IMR-90 (cell line): ENCODE measurements around the gene UST. TPM values are rescaled to one million over a fixed set of nuclear protein-coding genes. Genes with fewer than 3 reads are reported as not detected.

Experiments used
- ATAC-seq: fragments of 200-7000 bp; cut with Tn5 transposase; 2 replicates; pipeline ENCODE4 v1.9.1; 2020; ENCODE audit warnings: low read depth, mild to moderate bottlenecking, moderate library complexity
- BruUV-seq: library from RNA; stranded (reverse); fragments of 400-500 nt; replicated peaks from 2 replicates; lab custom pipeline; 2021; lab: Mats Ljungman, UMichigan
- CTCF ChIA-PET: fragments of 300-600 bp; formaldehyde crosslinking; extraction: SDS; loops from one replicate; lab custom pipeline; 2021; ENCODE audit warnings: antibody characterized with exemption; lab: Yijun Ruan, JAX
- POLR2A ChIA-PET: fragments of 300-600 bp; sonication (Branson Sonifier 250); formaldehyde crosslinking; loops from one replicate; lab custom pipeline; 2022; ENCODE audit warnings: antibody characterized with exemption; ENCODE audit not compliant: unreplicated experiment; lab: Charles Lee
- DNase-seq: peaks from one replicate; pipeline ENCODE4 v3.0.0; 2013
- H2AFZ ChIP-seq: replicated peaks from 2 replicates; pipeline ENCODE3; 2013; ENCODE audit warnings: low read length, mild to moderate bottlenecking; ENCODE audit not compliant: poor library complexity
- H2AK5ac ChIP-seq: 2 replicates; pipeline ENCODE4 v1.6.1; 2013; ENCODE audit warnings: low read depth, low read length, inconsistent platforms
- H2AK9ac ChIP-seq: replicated peaks from 2 replicates; pipeline ENCODE3; 2013; ENCODE audit warnings: mild to moderate bottlenecking, low read depth, low read length, moderate library complexity; ENCODE audit not compliant: poor library complexity
- H2BK120ac ChIP-seq: 2 replicates; pipeline ENCODE4 v1.6.1; 2013; ENCODE audit warnings: low read depth, low read length, inconsistent platforms
- H2BK15ac ChIP-seq: 3 replicates; pipeline ENCODE4 v1.6.1; 2013; ENCODE audit warnings: low read depth, low read length, inconsistent platforms
- H2BK20ac ChIP-seq: 2 replicates; pipeline ENCODE4 v1.6.1; 2013; ENCODE audit warnings: low read depth, mild to moderate bottlenecking, inconsistent platforms, low read length, moderate library complexity
- H2BK5ac ChIP-seq: 2 replicates; pipeline ENCODE4 v1.6.1; 2013; ENCODE audit warnings: mild to moderate bottlenecking, low read depth, low read length, inconsistent platforms; ENCODE audit not compliant: poor library complexity, severe bottlenecking
- H3K14ac ChIP-seq: replicated peaks from 2 replicates; pipeline ENCODE4 v1.6.1; 2013; ENCODE audit warnings: low read depth, low read length, inconsistent platforms
- H3K18ac ChIP-seq: 2 replicates; pipeline ENCODE4 v1.6.1; 2013; ENCODE audit warnings: low read depth, low read length, control low read depth
- H3K23ac ChIP-seq: 2 replicates; pipeline ENCODE4 v1.6.1; 2013; ENCODE audit warnings: low read depth, low read length, inconsistent platforms
- H3K27ac ChIP-seq: 2 replicates; pipeline ENCODE4 v1.5.1; 2013; ENCODE audit warnings: mild to moderate bottlenecking, control low read depth, low read length; ENCODE audit not compliant: insufficient read depth
- H3K27me3 ChIP-seq: 2 replicates; pipeline ENCODE4 v1.6.1; 2013; ENCODE audit warnings: low read length; ENCODE audit not compliant: control insufficient read depth, insufficient read depth
- H3K36me3 ChIP-seq: 2 replicates; pipeline ENCODE4 v1.6.1; 2013; ENCODE audit warnings: low read length, mixed read lengths; ENCODE audit not compliant: control insufficient read depth, insufficient read depth
- H3K4ac ChIP-seq: 2 replicates; pipeline ENCODE4 v1.6.1; 2013; ENCODE audit warnings: low read depth, low read length, inconsistent platforms
- H3K4me1 ChIP-seq: 2 replicates; pipeline ENCODE4 v1.6.1; 2013; ENCODE audit warnings: low read length, mixed read lengths; ENCODE audit not compliant: control insufficient read depth, insufficient read depth
- H3K4me2 ChIP-seq: 2 replicates; pipeline ENCODE4 v1.6.1; 2013; ENCODE audit warnings: low read depth, mild to moderate bottlenecking, control low read depth, low read length, moderate library complexity
- H3K4me3 ChIP-seq: 2 replicates; pipeline ENCODE4 v1.5.1; 2013; ENCODE audit warnings: low read depth, mild to moderate bottlenecking, control low read depth, low read length, moderate library complexity; ENCODE audit not compliant: insufficient read depth
- H3K56ac ChIP-seq: 2 replicates; pipeline ENCODE4 v1.6.1; 2013; ENCODE audit warnings: low read length, inconsistent platforms; ENCODE audit not compliant: insufficient read depth; ENCODE audit errors: extremely low read depth
- H3K79me1 ChIP-seq, 2 experiments: 2 replicates each; pipeline ENCODE4 v1.6.1; 2013; ENCODE audit warnings: low read length in 2 of 2, inconsistent platforms in 1 of 2, low read depth in 1 of 2
- H3K9ac ChIP-seq: 2 replicates; pipeline ENCODE4 v1.6.1; 2013; ENCODE audit warnings: low read depth, low read length, control low read depth
- H3K9me1 ChIP-seq: 2 replicates; pipeline ENCODE4 v1.6.1; 2013; ENCODE audit warnings: low read length, inconsistent platforms; ENCODE audit not compliant: insufficient read depth
- H3K9me3 ChIP-seq: 2 replicates; pipeline ENCODE4 v1.6.1; 2013; ENCODE audit warnings: low read length; ENCODE audit not compliant: control insufficient read depth, insufficient read depth
- H4K20me1 ChIP-seq: 2 replicates; pipeline ENCODE4 v1.6.1; 2013; ENCODE audit warnings: low read length, inconsistent platforms; ENCODE audit not compliant: insufficient read depth
- H4K5ac ChIP-seq: 2 replicates; pipeline ENCODE4 v1.6.1; 2013; ENCODE audit warnings: mild to moderate bottlenecking, low read depth, low read length, control low read depth
- H4K8ac ChIP-seq, 2 experiments: 2 replicates each; pipeline ENCODE4 v1.6.1; 2013; ENCODE audit warnings: low read depth in 2 of 2, low read length in 2 of 2, control low read depth in 1 of 2, inconsistent platforms in 1 of 2
- H4K91ac ChIP-seq: 2 replicates; pipeline ENCODE4 v1.6.1; 2013; ENCODE audit warnings: low read depth, low read length, inconsistent platforms; ENCODE audit not compliant: insufficient read depth
- BHLHE40 ChIP-seq: fragments of 150-350 bp; IDR thresholded peaks from 2 replicates; pipeline ENCODE4 v1.6.1; 2016; ENCODE audit warnings: mild to moderate bottlenecking, low read depth, low read length
- MAFK ChIP-seq: IDR thresholded peaks from 2 replicates; pipeline ENCODE4 v1.6.1; 2012; ENCODE audit warnings: low read depth, low read length, improper control_type of control experiment
- MXI1 ChIP-seq: IDR thresholded peaks from 2 replicates; pipeline ENCODE4 v1.6.1; 2012; ENCODE audit warnings: low read depth, mild to moderate bottlenecking, low read length, moderate library complexity, borderline replicate concordance
- NFE2L2 ChIP-seq: fragments of 150-350 bp; IDR thresholded peaks from 2 replicates; pipeline ENCODE4 v1.6.1; 2016; ENCODE audit warnings: low read depth, mild to moderate bottlenecking, low read length
- RCOR1 ChIP-seq: IDR thresholded peaks from 2 replicates; pipeline ENCODE4 v1.6.1; 2012; ENCODE audit warnings: mild to moderate bottlenecking, low read length, improper control_type of control experiment; ENCODE audit not compliant: insufficient replicate concordance
- SMC3 ChIP-seq: fragments of 150-350 bp; IDR thresholded peaks from 2 replicates; pipeline ENCODE4 v1.6.1; 2016; ENCODE audit warnings: low read depth, mild to moderate bottlenecking, antibody characterized with exemption, low read length, moderate library complexity
- WGBS, 2 experiments: methylation state at CpG; one replicate each; pipeline versions ENCODE4 v1.1.5 to v1.1.7; 2013; ENCODE audit warnings: missing lambda C conversion rate in 2 of 2; ENCODE audit not compliant: insufficient read length in 1 of 2; ENCODE audit errors: extremely low coverage in 2 of 2; 5-methylcytosine and 5-hydroxymethylcytosine counted together
- dilution Hi-C: fragments of 300-500 bp; cut with HindIII; formaldehyde crosslinking; loops from one replicate; pipeline ENCODE4 v1.14.3; 2018; ENCODE audit warnings: low sequenced_read_pairs; ENCODE audit not compliant: unreplicated experiment
- in situ Hi-C: fragments of 300-500 bp; cut with MboI; formaldehyde crosslinking; loops from 3 replicates; pipeline ENCODE4 v1.14.3; 2019; ENCODE audit warnings: low sequenced_read_pairs, inconsistent platforms, mixed read lengths
- intact Hi-C: fragments of 100-400 bp; cut with micrococcal nuclease; formaldehyde crosslinking; loops from 2 replicates; pipeline ENCODE4 v1.10.0; 2022
- polyA plus RNA-seq, 3 experiments: library from polyadenylated mRNA; depleted of rRNA; stranded (reverse); fragments of >200 nt; gene quantifications; 2 replicates each; pipeline ENCODE4 v1.2.3, GENCODE V29; 2012; ENCODE audit warnings: low replicate concordance in 1 of 3
- total RNA-seq: library from RNA; depleted of rRNA; stranded (reverse); fragments of >200 nt; gene quantifications from 2 replicates; pipeline ENCODE4 v1.2.3, GENCODE V29; 2012
- TF ChIP-seq, protein P1 (sequence below): fragments of 150-350 bp; IDR thresholded peaks from 2 replicates; pipeline ENCODE4 v1.6.1; 2017; ENCODE audit warnings: mild to moderate bottlenecking, antibody characterized with exemption, low read length, low read depth

UST gene
- total and polyA plus RNA-seq, 2 of the 4 experiments (the other 2 are of a cell fraction), result 7.7 to 13.8 TPM

DNA sequence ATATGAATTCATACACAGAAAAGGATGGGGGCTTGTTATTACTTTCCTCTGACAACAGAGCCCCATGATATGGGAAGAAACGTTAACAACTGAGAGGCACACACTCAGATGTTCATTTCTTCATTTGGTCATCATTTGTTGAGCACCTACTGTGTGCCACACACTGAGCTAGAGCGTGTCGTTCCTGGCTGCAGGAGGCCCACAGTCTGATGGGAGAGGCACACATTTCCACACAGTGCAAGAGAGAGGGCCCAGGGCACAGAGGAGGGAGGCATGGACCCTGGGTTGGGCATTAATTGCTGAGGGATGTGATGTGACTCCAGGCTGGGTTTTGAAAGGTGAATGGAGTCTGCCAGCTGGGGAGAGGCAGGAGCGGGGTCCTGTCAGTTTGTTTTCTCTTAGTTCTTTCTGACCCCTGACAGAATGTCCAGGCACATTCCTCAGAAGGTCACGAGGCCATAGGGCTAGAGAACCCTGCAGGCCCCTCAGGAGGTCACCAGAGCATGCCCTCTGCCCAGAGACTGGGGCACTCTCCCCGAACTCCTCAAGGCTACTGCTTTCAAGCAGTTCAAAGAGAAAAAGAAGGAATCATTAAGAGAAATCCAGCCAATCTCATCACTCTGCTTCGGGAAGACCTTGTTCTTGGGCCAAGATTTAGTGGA lies 216.2 kb downstream of the UST start:
- intact Hi-C loops (no loop called here), in situ Hi-C loops (no loop called here), dilution Hi-C loops (no loop called here)
- Histone ChIP-seq H3K14ac (no peak overlapping the region), H2AK9ac (no peak overlapping the region), H2BK20ac (no peak overlapping the region), H3K27me3 (no peaks in the 10 kb centered on the region), H2AFZ (no peak overlapping the region), H3K79me1 (no peaks in the 10 kb centered on the region), H3K4me2 (no peak overlapping the region), H3K4me1 (peaks cover 5% of the 10 kb centered on the region; the same call in 1 of the 2 replicates), H3K9me1 (no peaks in the 10 kb centered on the region), H3K36me3 (peaks cover 2% of the 10 kb centered on the region; the same call in 1 of the 2 replicates), H2AK5ac (peak overlapping the region; percentile 14; the same call in 1 of the 2 replicates), H2BK15ac (no peak overlapping the region), H3K56ac (no peak overlapping the region), H4K5ac (no peak overlapping the region), H2BK5ac (no peak overlapping the region), H4K91ac (no peak overlapping the region), H3K9ac (no peak overlapping the region), H2BK120ac (no peak overlapping the region), H4K20me1 (no peaks in the 10 kb centered on the region), H3K18ac (no peak overlapping the region), H3K27ac (no peak overlapping the region), H3K4ac (no peak overlapping the region), H3K23ac (no peak overlapping the region), H3K9me3 (no peaks in the 10 kb centered on the region), H4K8ac (no peak overlapping the region), H3K4me3 (no peak overlapping the region)
- no peak for TF ChIP-seq MAFK
- no peak for TF ChIP-seq MXI1
- TF ChIP-seq, protein P1, sequence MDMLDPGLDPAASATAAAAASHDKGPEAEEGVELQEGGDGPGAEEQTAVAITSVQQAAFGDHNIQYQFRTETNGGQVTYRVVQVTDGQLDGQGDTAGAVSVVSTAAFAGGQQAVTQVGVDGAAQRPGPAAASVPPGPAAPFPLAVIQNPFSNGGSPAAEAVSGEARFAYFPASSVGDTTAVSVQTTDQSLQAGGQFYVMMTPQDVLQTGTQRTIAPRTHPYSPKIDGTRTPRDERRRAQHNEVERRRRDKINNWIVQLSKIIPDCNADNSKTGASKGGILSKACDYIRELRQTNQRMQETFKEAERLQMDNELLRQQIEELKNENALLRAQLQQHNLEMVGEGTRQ, result no peak
- TF ChIP-seq SMC3, result no peak
- no peak for TF ChIP-seq NFE2L2
- no peak for TF ChIP-seq RCOR1
- TF ChIP-seq BHLHE40, result no peak
- BruUV-seq, result no TSS peak
- ChIA-PET POLR2A (no interaction called here), CTCF (no interaction called here)
- DNase-seq (no peak), ATAC-seq (no peak)
- no CpG with 5 or more reads among the region's 7 CpGs for WGBS, 2 experiments
